Stimulated activated CD4-positive, alpha-beta T cell treated with anti-CD3 and anti-CD28 coated beads, Interleukin-15, amount 100 ng/mL, for 1 hour (primary cell): ENCODE results near the gene CFB.
A peak's percentile ranks its signal among the peaks of the same experiment; 100 is the strongest.
"Not testable (repeated sequence)": the region's sequence is repeated elsewhere in the genome, so short reads cannot be mapped to it uniquely, and the experiment has no call there.

Experiments
- DNase-seq, 2 donors: peaks; one replicate each; pipeline ENCODE4 v3.0.0-alpha.2; 2020; ENCODE audit warnings: low read depth in 1 of 2, low spot score in 1 of 2

Gene CFB

GRCh38 chr6:31970604-31971271 lies 24.8 kb downstream of the CFB start:
- DNase-seq: no peak

- no peak for DNase-seq
Measured at GRCh38 chr6:31971279-31971992, 25.5 kb downstream of the CFB start.

- DNase-seq: peak; percentile 93 to 94
Measured at GRCh38 chr6:31971993-31972708, 26.3 kb downstream of the CFB start, which contains the start of gene DXO. Gene DXO, minus strand, starts transcription at chr6:31972138. Its CDS starts 463 bp downstream, at chr6:31971675.

- DNase-seq: no peak
Measured at GRCh38 chr6:31972709-31973350, 26.9 kb downstream of the CFB start.

GRCh38 chr6:31976065-31976464 lies 30.2 kb downstream of the CFB start:
- DNase-seq: not testable (repeated sequence)

- DNase-seq: no peak
Measured at GRCh38 chr6:31977816-31978431, 32.0 kb downstream of the CFB start.

GRCh38 chr6:31978831-31979230 lies 32.9 kb downstream of the CFB start:
- DNase-seq: no peak

- no peak for DNase-seq
Measured at GRCh38 chr6:31979238-31979898, 33.5 kb downstream of the CFB start.

GRCh38 chr6:31980195-31980876 lies 34.4 kb downstream of the CFB start:
- DNase-seq: not testable (repeated sequence)

GRCh38 chr6:31980998-31981397 lies 35.1 kb downstream of the CFB start:
- not testable (repeated sequence) for DNase-seq

- not testable (repeated sequence) for DNase-seq
Measured at GRCh38 chr6:31981744-31982143, 35.8 kb downstream of the CFB start, which contains the start of gene C4A. Gene C4A, plus strand, starts transcription at chr6:31982057. Its CDS starts 51 bp downstream, at chr6:31982108.

GRCh38 chr6:31989363-31989762 lies 43.5 kb downstream of the CFB start:
- DNase-seq: not testable (repeated sequence)

GRCh38 chr6:31994421-31994820 lies 48.5 kb downstream of the CFB start:
- not testable (repeated sequence) for DNase-seq

- not testable (repeated sequence) for DNase-seq
Measured at GRCh38 chr6:31996385-31996784, 50.5 kb downstream of the CFB start.
